GM21825 (cell line): ENCODE measurements around the gene SOX4.
A peak's percentile ranks its signal among the peaks of the same experiment; 100 is the strongest.
"Not testable (repeated sequence)": the region's sequence is repeated elsewhere in the genome, so short reads cannot be mapped to it uniquely, and the experiment has no call there.

Source experiments
- ATAC-seq: cut with Tn5 transposase; IDR thresholded peaks from one replicate; pipeline ENCODE4 v1.9.1; 2021; ENCODE audit warnings: mild to moderate bottlenecking, moderate library complexity; ENCODE audit not compliant: unreplicated experiment

The SOX4 gene

DNA sequence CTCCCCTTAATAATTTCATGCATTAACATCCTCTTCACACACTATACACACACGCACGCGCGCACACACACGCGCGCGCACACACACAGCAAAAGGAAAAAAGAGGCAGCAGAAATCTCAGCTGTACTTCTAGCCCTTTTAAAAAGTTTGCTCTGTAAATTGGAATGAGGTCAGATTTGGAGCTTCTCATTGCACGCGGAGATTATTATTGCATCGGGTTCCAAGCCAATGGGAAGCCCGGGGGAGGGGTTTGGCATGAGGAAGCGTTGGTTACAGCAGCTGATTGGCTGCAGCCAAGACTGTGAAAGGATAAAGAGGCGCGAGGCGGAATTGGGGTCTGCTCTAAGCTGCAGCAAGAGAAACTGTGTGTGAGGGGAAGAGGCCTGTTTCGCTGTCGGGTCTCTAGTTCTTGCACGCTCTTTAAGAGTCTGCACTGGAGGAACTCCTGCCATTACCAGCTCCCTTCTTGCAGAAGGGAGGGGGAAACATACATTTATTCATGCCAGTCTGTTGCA, at the start of gene SOX4:
Gene SOX4, plus strand, starts transcription at position 340 of the 515 bp plus-strand sequence. CDS start 784 bp downstream, outside the sequence.
- peak; percentile 65 for ATAC-seq

DNA sequence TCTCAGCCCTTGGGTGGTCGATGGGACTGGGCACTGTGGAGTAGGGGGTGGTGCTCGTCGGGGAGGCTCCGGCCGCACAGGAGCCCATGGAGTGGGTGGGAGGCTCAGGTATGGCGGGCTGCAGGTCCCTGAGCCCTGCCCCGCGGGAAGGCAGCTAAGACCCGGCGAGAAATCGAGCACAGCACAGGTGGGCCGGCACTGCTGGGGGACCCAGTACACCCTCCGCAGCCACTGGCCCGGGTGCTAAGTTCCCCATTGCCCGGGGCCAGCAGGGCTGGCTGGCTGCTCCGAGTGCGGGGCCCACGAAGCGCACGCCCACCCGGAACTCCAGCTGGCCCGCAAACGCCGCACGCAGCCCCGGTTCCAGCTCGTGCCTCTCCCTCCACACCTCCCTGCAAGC, 41.3 kb upstream of the SOX4 start:
- ATAC-seq, result not testable (repeated sequence)

DNA sequence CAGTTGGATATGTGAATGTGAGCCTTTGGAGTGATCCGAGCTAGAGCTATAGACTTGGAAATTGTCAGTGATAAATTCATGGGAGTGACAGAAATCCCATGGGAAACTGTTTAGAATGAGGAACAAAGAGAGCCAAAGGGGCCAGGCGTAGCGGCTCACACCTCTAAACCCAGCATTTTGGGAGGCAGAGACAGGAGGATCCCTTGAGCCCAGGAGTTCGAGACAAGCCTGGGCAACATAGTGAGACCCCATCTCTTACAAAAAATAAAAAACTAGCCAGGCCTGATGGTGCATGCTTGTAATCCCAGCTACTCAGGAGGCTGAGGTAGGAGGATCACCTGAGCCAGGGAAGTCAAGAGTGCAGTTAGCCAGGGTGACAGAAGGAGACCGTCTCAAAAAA, 39.3 kb upstream of the SOX4 start:
- no peak for ATAC-seq

GRCh38 chr6:21555197-21555596, 38.4 kb upstream of the SOX4 start:
- no peak for ATAC-seq

GRCh38 chr6:21556511-21556910, 37.0 kb upstream of the SOX4 start:
- ATAC-seq, result no peak

- no peak for ATAC-seq
These were observed 36.4 kb upstream of the SOX4 start for GRCh38 chr6:21556968-21557721.

GRCh38 chr6:21559238-21559637, 34.3 kb upstream of the SOX4 start:
- ATAC-seq, result no peak

- no peak for ATAC-seq
These were observed 33.3 kb upstream of the SOX4 start for GRCh38 chr6:21560249-21560648.

- no peak for ATAC-seq
These were observed 28.1 kb upstream of the SOX4 start for GRCh38 chr6:21565431-21565830.

DNA sequence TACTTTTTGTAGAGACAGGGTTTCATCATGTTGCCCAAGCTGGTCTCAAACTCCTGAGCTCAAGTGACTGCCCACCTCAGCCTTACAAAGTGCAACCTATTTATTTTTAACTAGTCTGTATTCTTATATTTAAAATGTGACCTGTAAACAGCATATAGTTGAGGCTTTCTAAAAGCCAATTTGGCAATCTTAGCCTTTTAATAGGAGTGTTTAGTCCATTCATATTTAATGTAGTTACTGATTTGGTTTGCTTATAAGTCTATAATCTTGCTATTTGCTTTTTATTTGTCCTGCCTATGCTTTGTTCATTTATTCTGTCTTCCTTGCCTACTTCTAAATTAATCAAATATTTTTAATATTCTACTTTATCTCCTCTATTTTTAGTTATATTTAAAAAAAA, 15.0 kb upstream of the SOX4 start:
- ATAC-seq, result no peak

DNA sequence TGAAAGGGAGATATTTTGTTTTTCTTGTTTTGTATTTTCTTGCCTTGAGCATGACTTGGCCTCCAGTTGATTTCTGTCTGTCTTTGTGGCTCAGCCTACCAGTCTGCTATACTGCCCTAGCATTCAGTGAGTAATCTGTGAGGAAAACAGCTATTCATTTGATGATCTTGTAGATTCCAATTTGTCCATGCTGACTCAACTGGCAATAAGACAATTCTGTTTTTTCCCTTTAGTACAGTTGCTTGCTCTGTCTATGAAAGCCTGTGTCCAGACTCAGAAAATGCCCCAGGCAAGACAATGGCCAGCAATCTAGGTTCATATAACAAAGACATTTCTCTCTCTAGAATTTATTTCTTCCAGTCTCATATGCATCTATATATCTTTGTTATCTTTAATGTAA, 10.9 kb upstream of the SOX4 start:
- ATAC-seq, result no peak

GRCh38 chr6:21586300-21586699, 7.3 kb upstream of the SOX4 start:
- no peak for ATAC-seq

- ATAC-seq, result peak; percentile 12
These were observed 6.8 kb upstream of the SOX4 start for GRCh38 chr6:21586740-21587178.

- ATAC-seq, result peak; percentile 32
These were observed 6.2 kb upstream of the SOX4 start for GRCh38 chr6:21587179-21587960.

DNA sequence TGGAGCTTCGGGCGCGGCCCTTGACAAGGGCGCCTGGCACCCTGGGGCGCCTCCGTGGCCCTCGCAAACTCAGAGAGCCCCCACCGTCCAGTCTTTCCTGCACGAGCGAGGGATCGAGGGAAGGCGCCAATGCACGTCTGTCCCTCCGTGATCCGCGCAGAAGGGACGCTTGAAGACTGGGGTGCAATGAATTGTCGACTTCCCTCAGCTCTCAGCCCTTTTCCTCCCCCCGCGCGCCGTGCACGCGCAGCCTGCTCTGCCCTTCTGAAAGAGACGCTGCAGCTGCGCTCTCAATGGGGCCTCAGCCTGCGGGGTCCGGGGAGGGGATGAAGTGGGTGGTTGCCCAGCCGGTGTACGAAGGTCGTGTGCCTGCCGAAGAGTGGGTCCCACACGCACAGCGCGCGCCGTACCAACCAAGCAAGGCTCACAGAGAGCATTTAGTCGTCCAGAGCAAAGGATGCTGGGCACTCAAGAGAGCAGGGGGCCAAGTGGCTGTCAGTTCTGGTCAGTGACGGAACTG, 5.5 kb upstream of the SOX4 start:
- peak; percentile 33 for ATAC-seq

GRCh38 chr6:21588481-21589351, 4.8 kb upstream of the SOX4 start:
- ATAC-seq, result peak; percentile 25

DNA sequence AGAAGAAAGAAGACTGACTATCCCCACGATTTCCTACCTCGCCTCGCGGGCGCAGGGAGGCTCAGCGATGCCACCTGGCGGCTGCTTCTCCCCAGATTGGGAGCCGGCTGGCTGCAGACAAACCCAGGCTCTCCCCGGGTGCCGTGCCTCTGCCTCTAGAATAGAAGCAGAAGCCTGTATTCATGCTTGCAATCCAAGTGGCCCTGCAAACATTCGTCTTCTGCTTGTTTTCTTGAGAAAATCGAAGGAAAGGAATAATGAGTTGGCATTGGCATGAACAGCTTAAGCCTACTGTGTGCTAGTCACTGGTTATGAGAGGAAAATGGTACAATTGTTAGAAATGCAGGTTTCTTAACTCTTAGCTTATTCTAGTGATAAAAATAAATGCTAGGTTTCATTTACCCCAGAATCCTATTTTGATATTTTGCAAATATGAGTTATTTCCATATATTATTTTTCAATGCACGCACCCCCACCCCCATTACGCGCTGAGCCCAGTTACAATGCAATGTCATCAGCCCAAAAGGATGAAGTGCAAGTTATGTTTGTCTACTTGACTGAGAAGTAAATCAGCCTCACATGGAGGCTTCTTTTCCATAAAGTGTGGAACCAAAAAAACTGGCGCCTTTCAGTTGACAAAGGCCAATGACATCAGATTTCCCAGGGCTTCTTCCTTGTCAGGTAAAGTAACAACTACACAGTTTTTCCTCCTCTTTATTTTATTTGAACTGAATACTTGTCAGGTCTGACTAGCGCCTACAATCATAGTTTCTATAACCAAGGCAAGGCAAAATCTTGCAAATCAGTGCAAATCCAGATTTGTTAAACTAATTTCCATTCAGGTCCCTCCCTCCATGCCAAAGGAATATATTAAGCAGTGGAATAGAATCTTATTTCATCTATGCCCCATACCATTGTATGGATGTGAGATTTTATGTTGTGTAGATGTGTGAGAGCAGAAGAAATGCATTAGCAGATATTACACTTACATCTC, 3.9 kb upstream of the SOX4 start:
- ATAC-seq, result peak; percentile 34

DNA sequence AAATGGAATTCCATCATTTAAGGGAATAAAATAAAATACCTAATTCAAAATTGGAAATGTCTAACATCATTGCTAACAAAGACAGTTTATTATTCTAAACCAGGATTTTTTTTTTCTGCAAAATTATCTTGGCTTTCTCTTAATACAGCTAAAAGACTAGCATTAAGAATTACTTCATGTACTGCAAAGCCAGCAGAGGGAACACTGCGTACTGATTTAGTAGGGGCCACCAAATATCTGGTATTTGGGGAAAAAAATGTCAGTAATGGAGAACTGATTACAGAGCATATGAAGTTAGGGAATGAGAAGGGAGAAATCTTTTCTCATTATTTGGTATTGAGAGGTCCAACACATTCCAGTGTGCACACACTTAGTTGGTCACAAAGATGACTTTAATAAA, 3.2 kb upstream of the SOX4 start:
- ATAC-seq, result no peak

DNA sequence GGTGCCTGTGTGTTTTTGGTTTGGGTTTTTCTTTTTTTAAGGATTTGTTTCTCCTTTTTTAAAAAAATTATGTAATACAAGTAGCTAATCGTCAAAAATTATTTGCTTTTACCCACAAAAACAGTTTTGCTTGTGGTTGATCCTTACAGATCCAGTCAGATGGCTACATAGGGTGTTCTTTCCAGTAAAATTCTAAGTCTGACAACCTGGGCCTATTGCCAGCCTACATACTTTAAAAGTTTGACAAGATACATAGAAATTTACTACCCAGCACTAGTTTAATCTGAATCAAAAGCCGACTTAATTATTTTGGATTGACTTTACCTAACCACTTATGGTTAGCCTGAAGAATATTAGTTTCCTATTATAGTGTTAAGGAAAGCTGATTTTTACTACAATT, 2.1 kb upstream of the SOX4 start:
- ATAC-seq, result no peak

DNA sequence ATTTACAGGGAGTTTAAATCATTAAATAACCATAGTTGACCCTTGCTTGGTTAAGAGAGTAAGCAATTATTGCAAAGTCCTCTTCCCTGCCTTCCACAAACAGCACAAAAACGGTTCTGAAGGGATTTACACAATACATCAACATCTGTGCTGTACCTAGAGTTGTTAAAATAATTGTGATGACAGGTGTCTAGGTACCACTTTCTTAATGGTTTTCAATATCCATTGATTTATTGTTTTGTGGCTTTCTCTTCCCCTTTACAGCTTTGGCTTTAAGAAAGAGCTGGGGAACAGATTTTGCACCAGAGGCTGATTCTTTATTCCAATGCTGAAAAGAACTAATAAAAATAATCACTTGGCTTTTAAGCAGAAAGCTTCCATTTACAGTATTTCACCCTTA, 598 bp upstream of the SOX4 start:
- no peak for ATAC-seq
